HG03139 (cell line): Measurements from ENCODE around the gene ARHGAP18.

Source experiments
- ATAC-seq: cut with Tn5 transposase; IDR thresholded peaks from one replicate; pipeline ENCODE4 v1.9.1; 2021; ENCODE audit not compliant: unreplicated experiment

ARHGAP18 gene

GRCh38 chr6:129671442-129672340 is 38.3 kb downstream of the ARHGAP18 start:
- peak; percentile 63 for ATAC-seq

DNA sequence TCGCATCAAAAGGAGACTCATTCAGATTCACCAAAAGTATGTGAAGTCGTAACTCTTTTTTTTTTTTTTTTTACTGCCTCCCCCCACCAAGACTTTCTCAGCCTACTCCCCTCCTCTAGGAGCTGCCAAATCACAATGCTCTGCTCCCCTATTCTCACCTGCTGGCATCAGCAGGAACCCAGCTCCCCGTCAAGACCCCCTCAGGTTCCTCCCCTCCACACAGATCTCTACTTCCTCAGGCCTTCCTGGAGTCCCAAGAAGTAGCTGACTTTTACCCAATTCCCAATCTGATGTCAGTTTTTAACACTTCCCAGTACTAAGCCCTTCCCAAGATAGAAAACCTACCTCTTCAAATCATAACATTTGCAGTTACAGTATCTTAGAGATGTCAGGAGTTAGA is 39.3 kb downstream of the ARHGAP18 start:
- ATAC-seq, result no peak

DNA sequence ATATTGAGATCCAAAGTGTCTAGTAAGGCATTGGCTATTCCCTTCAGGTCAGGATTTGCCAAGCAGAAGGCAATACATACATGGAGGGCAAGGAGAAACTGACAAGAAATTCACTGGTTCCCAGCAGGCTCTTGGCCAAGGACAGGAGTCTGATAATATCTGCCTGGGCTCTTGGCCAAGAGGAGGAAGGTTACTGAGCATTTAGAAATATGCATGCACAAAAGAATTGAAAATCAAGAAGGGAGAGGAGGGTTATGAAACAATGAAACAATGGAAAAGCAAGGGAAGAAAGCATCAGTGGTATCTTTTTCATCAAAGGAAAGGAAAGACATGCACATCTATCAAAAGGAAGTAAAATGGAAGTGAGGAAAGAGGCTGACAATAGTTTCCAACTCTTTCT is 42.4 kb downstream of the ARHGAP18 start:
- ATAC-seq, result no peak

GRCh38 chr6:129667034-129667433 is 42.9 kb downstream of the ARHGAP18 start:
- ATAC-seq, result no peak

DNA sequence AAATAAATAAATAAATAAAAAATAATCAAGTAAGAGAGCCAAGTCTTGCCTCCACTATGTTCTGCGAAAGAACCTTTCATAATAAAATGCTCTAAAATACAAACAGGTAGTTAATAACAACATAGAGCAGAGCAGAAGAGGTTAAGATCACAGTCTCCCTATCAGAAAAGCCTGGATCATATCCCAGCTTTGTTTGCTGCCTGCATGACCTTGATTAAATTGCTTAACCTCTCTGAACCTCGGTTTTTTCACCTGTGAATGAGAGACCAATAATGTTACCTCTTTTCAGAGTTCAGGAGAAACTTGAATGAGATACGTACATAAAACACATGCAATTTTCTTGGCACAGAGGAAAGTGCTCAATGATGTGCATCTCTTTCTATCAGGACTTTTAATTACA is 44.4 kb downstream of the ARHGAP18 start:
- no peak for ATAC-seq

- ATAC-seq, result no peak
Measured at GRCh38 chr6:129663531-129663930, 46.4 kb downstream of the ARHGAP18 start.

DNA sequence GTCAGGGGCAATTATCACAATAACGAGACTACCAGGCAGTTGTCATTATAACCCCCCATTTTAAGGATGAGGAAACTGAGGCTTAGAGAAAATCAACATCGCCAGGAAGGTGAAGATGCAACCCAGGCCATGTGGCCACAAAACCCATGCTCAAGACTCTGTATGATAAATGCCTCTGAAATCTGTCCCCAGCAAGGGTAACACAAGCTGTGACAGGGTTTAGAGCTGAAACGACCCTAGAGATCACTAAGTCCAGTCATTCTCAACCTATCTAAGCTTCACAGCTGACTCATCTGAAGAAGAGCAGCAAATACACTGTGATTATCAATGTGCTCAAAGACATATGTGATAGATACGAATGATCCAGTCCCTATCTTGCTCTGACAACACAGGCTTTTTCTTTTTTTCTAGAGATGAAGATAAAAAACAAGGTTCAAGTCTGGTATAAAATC is 47.0 kb downstream of the ARHGAP18 start:
- ATAC-seq, result peak; percentile 47

DNA sequence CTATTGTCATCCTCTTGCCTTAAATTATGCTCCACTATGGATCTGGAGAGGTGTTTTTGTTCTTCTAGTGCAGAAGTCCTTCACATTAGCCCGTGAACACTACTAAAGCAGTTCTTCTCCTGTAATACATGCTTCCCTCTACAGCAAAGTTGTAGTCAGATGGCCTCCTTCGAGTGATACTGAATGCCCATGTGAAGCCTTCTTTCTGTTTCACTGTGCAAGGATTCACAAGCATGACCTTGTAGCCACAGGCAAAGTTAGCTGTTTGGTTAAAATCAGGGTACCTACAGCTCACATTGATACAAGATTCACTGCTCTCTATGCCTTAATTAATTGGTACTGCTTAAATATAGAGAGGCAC is 47.6 kb downstream of the ARHGAP18 start:
- no peak for ATAC-seq

DNA sequence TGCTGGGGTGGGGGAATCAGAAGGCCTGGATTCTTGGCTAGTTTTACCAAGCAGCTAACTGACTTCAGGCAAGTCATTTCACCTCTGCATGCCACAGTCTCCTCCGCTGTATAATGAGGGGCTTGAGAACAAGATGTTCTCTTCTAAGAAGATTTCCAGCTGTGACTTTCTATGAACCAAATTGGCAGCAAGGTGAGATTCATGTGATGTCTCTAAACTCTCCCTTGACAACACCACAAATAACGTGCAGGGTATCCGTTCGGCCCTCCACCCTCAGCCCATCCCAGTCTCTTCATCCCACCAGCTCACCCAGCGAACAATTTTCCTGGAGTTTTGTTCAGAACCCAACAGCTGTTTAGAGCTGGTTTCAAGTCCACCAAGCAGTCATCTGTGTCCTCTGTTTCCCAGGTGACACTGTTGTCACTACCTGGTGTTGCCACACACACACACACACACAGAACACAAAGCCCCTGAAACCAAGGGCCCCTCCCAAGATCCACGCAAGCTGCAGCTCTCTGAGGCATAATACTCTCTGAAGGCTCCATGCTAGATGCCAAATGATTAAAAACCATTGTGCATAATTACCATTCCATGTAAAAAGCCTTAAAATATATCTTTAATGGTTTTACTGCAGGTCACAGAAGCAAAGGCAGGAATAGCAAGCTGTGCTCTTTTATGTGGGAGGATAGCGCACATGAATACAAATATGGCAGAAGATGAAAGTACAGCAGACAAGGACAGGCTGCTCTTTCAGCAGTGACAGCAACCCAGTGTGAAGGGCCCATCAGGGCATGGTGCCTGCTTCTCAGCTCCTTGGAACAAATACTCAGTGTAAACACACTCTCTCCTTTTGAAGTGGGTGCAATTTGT is 48.2 kb downstream of the ARHGAP18 start:
- no peak for ATAC-seq

DNA sequence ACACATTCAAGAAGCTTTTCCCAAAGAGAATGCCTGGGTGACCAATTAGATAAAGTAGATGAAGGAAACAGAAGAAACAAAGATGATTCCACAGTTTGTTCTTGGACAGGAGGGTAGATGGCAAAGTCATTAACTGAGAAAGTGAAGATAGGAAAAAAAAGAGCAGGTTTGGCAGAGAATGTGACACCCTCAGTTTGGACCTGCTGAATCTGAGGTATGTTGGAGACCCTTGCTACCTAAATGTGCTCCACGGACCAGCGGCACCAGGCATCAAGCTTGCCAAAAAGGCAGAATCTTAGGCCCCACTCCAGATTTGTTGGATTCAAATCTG is 49.7 kb downstream of the ARHGAP18 start:
- ATAC-seq, result no peak

GRCh38 chr6:129659590-129660345 is 50.2 kb downstream of the ARHGAP18 start:
- no peak for ATAC-seq

GRCh38 chr6:129659167-129659566 is 50.8 kb downstream of the ARHGAP18 start:
- ATAC-seq, result no peak

- ATAC-seq, result no peak
Measured at GRCh38 chr6:129657483-129657882, 52.5 kb downstream of the ARHGAP18 start.

GRCh38 chr6:129655334-129655733 is 54.6 kb downstream of the ARHGAP18 start:
- no peak for ATAC-seq

- ATAC-seq, result no peak
Measured at GRCh38 chr6:129653746-129654145, 56.2 kb downstream of the ARHGAP18 start.

DNA sequence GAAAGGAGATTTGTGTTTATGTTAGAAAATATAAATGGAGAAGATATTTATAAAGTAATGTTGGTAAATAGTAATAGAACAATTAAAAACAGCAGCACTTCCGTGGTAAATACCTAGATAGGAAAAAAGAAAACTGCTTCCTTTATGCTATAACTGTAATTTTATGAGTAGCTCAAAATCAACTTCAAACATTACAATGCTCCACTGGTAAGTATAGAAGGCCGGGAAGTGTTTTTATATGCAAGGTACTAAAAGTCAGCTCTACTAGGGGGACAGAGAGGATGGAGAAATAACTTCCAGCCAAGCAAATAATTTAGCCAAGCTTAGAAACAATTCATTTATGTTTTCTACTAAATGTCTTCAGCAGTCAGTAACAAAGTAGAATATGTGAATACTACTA is 56.7 kb downstream of the ARHGAP18 start:
- ATAC-seq, result no peak

- no peak for ATAC-seq
Measured at GRCh38 chr6:129651291-129651691, 58.7 kb downstream of the ARHGAP18 start.

DNA sequence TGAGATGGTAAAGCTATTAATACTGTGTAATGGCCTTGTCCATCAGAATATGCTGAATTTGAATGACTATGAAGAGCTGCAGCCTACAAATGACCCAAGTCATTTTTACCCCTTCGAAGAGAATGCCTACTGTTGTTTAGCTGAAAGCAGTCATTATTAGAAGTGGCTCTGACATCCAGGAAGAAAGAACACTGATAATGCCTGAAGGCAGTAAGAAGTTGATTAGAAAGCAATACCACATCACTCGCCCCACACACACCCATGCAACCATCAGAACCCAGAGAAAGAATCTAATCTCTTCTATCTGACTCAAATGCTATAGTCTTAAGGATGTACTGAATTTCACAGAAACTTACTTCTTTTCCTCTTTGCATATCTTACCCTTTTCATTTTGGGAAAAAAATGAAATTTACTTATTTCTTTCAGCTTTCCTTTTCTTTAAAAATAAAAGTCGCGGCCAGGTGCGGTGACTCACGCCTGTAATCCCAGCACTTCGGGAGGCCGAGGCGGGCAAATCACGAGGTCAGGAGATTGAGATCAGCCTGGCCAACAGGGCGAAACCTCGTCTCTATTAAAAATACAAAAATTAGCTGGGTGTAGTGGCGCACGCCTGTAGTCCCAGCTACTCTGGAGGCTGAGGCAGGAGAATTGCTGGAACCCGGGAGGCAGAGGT is 61.0 kb downstream of the ARHGAP18 start:
- no peak for ATAC-seq

GRCh38 chr6:129647044-129647443 is 62.9 kb downstream of the ARHGAP18 start:
- no peak for ATAC-seq

DNA sequence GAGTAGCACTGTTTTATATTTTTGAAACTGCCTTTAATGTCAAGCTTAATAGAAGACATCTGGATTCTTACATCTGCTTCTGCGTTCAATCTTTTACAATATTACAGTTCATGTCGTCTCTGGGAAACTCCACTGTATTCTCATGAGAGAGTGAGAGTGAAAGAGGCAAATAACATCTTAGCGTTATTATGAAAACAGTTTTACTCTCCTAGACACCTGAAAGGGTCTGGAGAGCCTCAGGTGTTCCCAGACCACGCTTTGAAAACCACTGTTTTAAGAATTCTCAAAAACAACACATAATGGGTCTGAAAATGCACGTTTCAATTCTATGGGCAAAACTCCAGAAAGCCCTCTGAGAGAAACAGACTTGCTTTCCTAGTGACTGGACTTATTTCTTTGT is 63.3 kb downstream of the ARHGAP18 start:
- ATAC-seq, result peak; percentile 62
